HCT116 (cell line): ENCODE results near the gene DIP2B. TPM values are rescaled to one million over a fixed set of nuclear protein-coding genes. Genes with fewer than 3 reads are reported as not detected.
A peak's percentile ranks its signal among the peaks of the same experiment; 100 is the strongest.

Source experiments
- ATAC-seq: fragments of 200-7000 bp; cut with Tn5 transposase; 2 replicates; pipeline ENCODE4 v1.9.1; 2020; ENCODE audit warnings: mild to moderate bottlenecking, moderate library complexity
- BruUV-seq: library from RNA; stranded (reverse); fragments of 400-500 nt; replicated peaks from 2 replicates; lab custom pipeline; 2021; lab: Mats Ljungman, UMichigan
- CTCF ChIA-PET: fragments of 300-600 bp; sonication (Branson Sonifier 250); formaldehyde crosslinking; loops from one replicate; lab custom pipeline; 2021; ENCODE audit warnings: antibody characterized with exemption; lab: Charles Lee
- POLR2A ChIA-PET: fragments of 300-600, 350-600 bp; sonication (Branson Sonifier 250); formaldehyde crosslinking; loops from one replicate; lab custom pipeline; 2021; ENCODE audit warnings: antibody characterized with exemption; lab: Charles Lee
- RAD21 ChIA-PET, 2 experiments: fragments of 300-600 bp; sonication (Branson Sonifier 250); formaldehyde crosslinking; loops; one replicate each; lab custom pipeline; 2023; ENCODE audit warnings: low total read pairs in 2 of 2; ENCODE audit not compliant: uncharacterized antibody in 2 of 2, unreplicated experiment in 2 of 2, low non-redundant PET in 1 of 2; lab: Charles Lee
- DNase-seq: peaks from one replicate; pipeline ENCODE4 v3.0.0-alpha.2; 2010; ENCODE audit warnings: low read depth, low spot score
- H2AFZ ChIP-seq: fragments of 200-600 bp; shearing (Covaris generic), sonication (generic); 2 replicates; pipeline ENCODE4 v1.6.1; 2017; ENCODE audit warnings: low read depth, mixed run types, mixed read lengths, antibody characterized with exemption, low read length; ENCODE audit not compliant: poor library complexity, severe bottlenecking
- H3K27ac ChIP-seq: 2 replicates; pipeline ENCODE4 v1.5.1; 2012; ENCODE audit warnings: low read depth, low read length
- H3K27me3 ChIP-seq: fragments of 200-600 bp; sonication (generic); 2 replicates; pipeline ENCODE4 v1.6.1; 2016; ENCODE audit warnings: mixed run types, low read length, mixed read lengths; ENCODE audit not compliant: insufficient read depth
- H3K36me3 ChIP-seq, 2 experiments: fragments of 200-500 bp in 1 of 2; fragments of 200-600 bp in 1 of 2; sonication (Bioruptor generic) in 1 of 2; sonication (generic) in 1 of 2; 2 replicates each; pipeline versions ENCODE4 v1.5.1 to v1.6.1; 2014 to 2016; ENCODE audit warnings: low read length in 2 of 2, inconsistent platforms in 1 of 2, mixed read lengths in 1 of 2, mixed run types in 1 of 2; ENCODE audit not compliant: insufficient read depth in 2 of 2, control insufficient read depth in 1 of 2
- H3K4me1 ChIP-seq, 2 experiments: fragments of 200-600 bp in 1 of 2; sonication (generic) in 1 of 2; 2 replicates each; pipeline versions ENCODE4 v1.5.1 to v1.6.1; 2012 to 2017; ENCODE audit warnings: low read length in 2 of 2, inconsistent platforms in 1 of 2, mild to moderate bottlenecking in 1 of 2, mixed read lengths in 1 of 2, mixed run types in 1 of 2, moderate library complexity in 1 of 2; ENCODE audit not compliant: insufficient read depth in 2 of 2, control insufficient read depth in 1 of 2
- H3K4me2 ChIP-seq: fragments of 200-600 bp; sonication (generic); 2 replicates; pipeline ENCODE4 v1.6.1; 2017; ENCODE audit warnings: mixed run types, low read length, mixed read lengths
- H3K4me3 ChIP-seq, 2 experiments: fragments of 200-600 bp in 1 of 2; sonication (generic) in 1 of 2; replicated peaks in 1 of 2; 2 replicates each; pipeline ENCODE4 v1.5.1; 2011 to 2016; ENCODE audit warnings: low read length in 2 of 2, control low read depth in 1 of 2, low read depth in 1 of 2, mild to moderate bottlenecking in 1 of 2, mixed read lengths in 1 of 2, mixed run types in 1 of 2
- H3K79me2 ChIP-seq: fragments of 200-600 bp; sonication (generic); 2 replicates; pipeline ENCODE4 v1.6.1; 2017; ENCODE audit warnings: mild to moderate bottlenecking, mixed run types, low read length, moderate library complexity, mixed read lengths; ENCODE audit not compliant: insufficient read depth
- H3K9ac ChIP-seq: fragments of 200-600 bp; sonication (generic); 2 replicates; pipeline ENCODE4 v1.6.1; 2016; ENCODE audit warnings: low read length, mixed read lengths
- H3K9me2 ChIP-seq: fragments of 200-600 bp; sonication (generic), shearing (Covaris generic); 2 replicates; pipeline ENCODE4 v1.6.1; 2017; ENCODE audit warnings: mixed run types, mild to moderate bottlenecking, moderate library complexity; ENCODE audit not compliant: insufficient read depth
- H3K9me3 ChIP-seq, 2 experiments: fragments of 200-500 bp in 1 of 2; fragments of 200-600 bp in 1 of 2; sonication (Bioruptor generic) in 1 of 2; sonication (generic) in 1 of 2; 2 replicates each; pipeline ENCODE4 v1.6.1; 2014 to 2017; ENCODE audit warnings: low read length in 2 of 2, mixed read lengths in 2 of 2, inconsistent platforms in 1 of 2, low read depth in 1 of 2, mild to moderate bottlenecking in 1 of 2, mixed run types in 1 of 2, moderate library complexity in 1 of 2; ENCODE audit not compliant: control insufficient read depth in 1 of 2, insufficient read depth in 1 of 2
- H4K20me1 ChIP-seq: fragments of 200-600 bp; sonication (generic), shearing (Covaris generic); 2 replicates; pipeline ENCODE4 v1.6.1; 2017; ENCODE audit warnings: mixed run types, mild to moderate bottlenecking, moderate library complexity; ENCODE audit not compliant: insufficient read depth
- ATF3 ChIP-seq: IDR thresholded peaks from 2 replicates; pipeline ENCODE4 v1.6.1; 2012
- CBX3 ChIP-seq: IDR thresholded peaks from 2 replicates; pipeline ENCODE4 v1.6.1; 2012; ENCODE audit warnings: low read depth
- CEBPB ChIP-seq: IDR thresholded peaks from 2 replicates; pipeline ENCODE4 v1.6.1; 2012; ENCODE audit warnings: low read depth
- CTCF ChIP-seq, 3 experiments: fragments of 200-600 bp in 1 of 3; sonication (generic) in 1 of 3; IDR thresholded peaks in 2 of 3; conservative IDR thresholded peaks in 1 of 3; 2 replicates each; pipeline ENCODE4 v1.5.1; 2012 to 2017; ENCODE audit warnings: low read depth in 2 of 3, low read length in 2 of 3, antibody characterized with exemption in 1 of 3, borderline replicate concordance in 1 of 3, control low read depth in 1 of 3, mild to moderate bottlenecking in 1 of 3, mixed read lengths in 1 of 3, mixed run types in 1 of 3, moderate library complexity in 1 of 3; ENCODE audit not compliant: insufficient read depth in 1 of 3
- EGR1 ChIP-seq: IDR thresholded peaks from 2 replicates; pipeline ENCODE4 v1.6.1; 2012; ENCODE audit warnings: low read depth
- ELF1 ChIP-seq: IDR thresholded peaks from 2 replicates; pipeline ENCODE4 v1.6.1; 2012; ENCODE audit warnings: low read depth, borderline replicate concordance
- EZH2phosphoT487 ChIP-seq: fragments of 200-600 bp; IDR thresholded peaks from 2 replicates; pipeline ENCODE4 v1.6.1; 2018; ENCODE audit warnings: antibody characterized with exemption, borderline replicate concordance
- JUND ChIP-seq: IDR thresholded peaks from 2 replicates; pipeline ENCODE4 v1.6.1; 2012
- POLR2A ChIP-seq: IDR thresholded peaks from 2 replicates; pipeline ENCODE4 v1.7.0; 2011; ENCODE audit warnings: borderline replicate concordance; ENCODE audit not compliant: insufficient read depth, insufficient read length; ENCODE audit errors: extremely low read depth
- POLR2AphosphoS5 ChIP-seq: IDR thresholded peaks from 2 replicates; pipeline ENCODE4 v1.6.1; 2011; ENCODE audit warnings: mild to moderate bottlenecking, low read depth, low read length, moderate library complexity
- SIN3A ChIP-seq: IDR thresholded peaks from 2 replicates; pipeline ENCODE4 v1.6.1; 2012; ENCODE audit warnings: low read depth
- SP1 ChIP-seq: IDR thresholded peaks from 2 replicates; pipeline ENCODE4 v1.6.1; 2012; ENCODE audit warnings: low read depth
- YY1 ChIP-seq: IDR thresholded peaks from 2 replicates; pipeline ENCODE4 v1.6.1; 2011; ENCODE audit warnings: low read length, low read depth, moderate library complexity, mild to moderate bottlenecking; ENCODE audit not compliant: insufficient replicate concordance; ENCODE audit errors: extremely low read depth
- ZBTB33 ChIP-seq: IDR thresholded peaks from 2 replicates; pipeline ENCODE4 v1.6.1; 2011; ENCODE audit warnings: mild to moderate bottlenecking, low read length, moderate library complexity; ENCODE audit not compliant: insufficient replicate concordance; ENCODE audit errors: extremely low read depth
- ZNF274 ChIP-seq: fragments of 200-500 bp; sonication (Bioruptor generic); IDR thresholded peaks from 2 replicates; pipeline ENCODE4 v1.6.1; 2014; ENCODE audit warnings: mild to moderate bottlenecking, low read depth, low read length, inconsistent platforms
- intact Hi-C: fragments of 100-400 bp; cut with micrococcal nuclease; formaldehyde crosslinking; loops from 2 replicates; pipeline ENCODE4 v1.10.0; 2022
- total RNA-seq: library from RNA; stranded (reverse); gene quantifications from one replicate; pipeline ENCODE4 v1.2.1, GENCODE V29; 2021; ENCODE audit not compliant: unreplicated experiment

Gene DIP2B
- total RNA-seq, 1 experiment from 2014 or later, result 32.3 TPM

- no peak overlapping the region for H3K4me3 ChIP-seq
- POLR2A ChIA-PET, result no interaction called here
- H2AFZ ChIP-seq, result no peak overlapping the region
- H3K36me3 ChIP-seq, result no peaks in the 10 kb centered on the region
- no peaks in the 10 kb centered on the region for H3K9me2 ChIP-seq
- H3K27ac ChIP-seq, result no peak overlapping the region
- H3K4me1 ChIP-seq, result peaks cover 52 to 75% of the 10 kb centered on the region in 2 experiments
- TF ChIP-seq CBX3 (no peak), POLR2AphosphoS5 (no peak), ZBTB33 (no peak), ATF3 (no peak), SP1 (no peak), SIN3A (no peak), CEBPB (no peak), POLR2A (no peak), ELF1 (no peak), CTCF (IDR thresholded peaks at IDR 0.05 in 2 of 3, conservative IDR thresholded peaks at IDR 0.05 in 1 of 3; ENCODE audit: borderline replicate concordance in 1 of 3, insufficient read depth in 1 of 3, low read depth in 2 of 3, low read length in 2 of 3) (no peak), EGR1 (no peak), YY1 (no peak), JUND (no peak), ZNF274 (no peak), EZH2phosphoT487 (no peak)
- TF ChIP-seq, all 23 proteins: peak for 0
- no peak overlapping the region for H3K9ac ChIP-seq
- H4K20me1 ChIP-seq, result no peaks in the 10 kb centered on the region
- ChIA-PET RAD21 (interaction anchor here in 1 of 2 experiments (0.5 kb wide), 1 partner anchor 70 kb away, joined by 3 read pairs; no protein-coding TSS in a partner anchor), CTCF (no interaction called here)
- H3K4me2 ChIP-seq, result peak overlapping the region; percentile 27
- no peak for ATAC-seq
- no TSS peak for BruUV-seq
- intact Hi-C loops, result no loop called here
- no peaks in the 10 kb centered on the region for H3K9me3 ChIP-seq
- DNase-seq, result no peak
- H3K27me3 ChIP-seq, result no peaks in the 10 kb centered on the region
- H3K79me2 ChIP-seq, result peaks cover 47% of the 10 kb centered on the region
These were observed 111.1 kb downstream of the DIP2B start for GRCh38 chr12:50615907-50616296.
